Testis (tissue), 2 donors: ENCODE results near the gene HELT.

Source experiments
- POLR2A ChIP-seq: fragments of 450-650 bp; IDR thresholded peaks from one replicate; pipeline ENCODE4 v1.6.1; 2017; ENCODE audit warnings: antibody characterized with exemption, mild to moderate bottlenecking, moderate library complexity
- TF ChIP-seq, protein P1 (sequence below), 3 experiments: fragments of 450-650 bp in 2 of 3; fragments of 200-600 bp in 1 of 3; sonication (generic) in 1 of 3; IDR thresholded peaks; one replicate each; pipeline ENCODE4 v1.5.1; 2016 to 2019; ENCODE audit warnings: antibody characterized with exemption in 3 of 3, mild to moderate bottlenecking in 2 of 3, moderate library complexity in 1 of 3

- TF ChIP-seq, protein P1, sequence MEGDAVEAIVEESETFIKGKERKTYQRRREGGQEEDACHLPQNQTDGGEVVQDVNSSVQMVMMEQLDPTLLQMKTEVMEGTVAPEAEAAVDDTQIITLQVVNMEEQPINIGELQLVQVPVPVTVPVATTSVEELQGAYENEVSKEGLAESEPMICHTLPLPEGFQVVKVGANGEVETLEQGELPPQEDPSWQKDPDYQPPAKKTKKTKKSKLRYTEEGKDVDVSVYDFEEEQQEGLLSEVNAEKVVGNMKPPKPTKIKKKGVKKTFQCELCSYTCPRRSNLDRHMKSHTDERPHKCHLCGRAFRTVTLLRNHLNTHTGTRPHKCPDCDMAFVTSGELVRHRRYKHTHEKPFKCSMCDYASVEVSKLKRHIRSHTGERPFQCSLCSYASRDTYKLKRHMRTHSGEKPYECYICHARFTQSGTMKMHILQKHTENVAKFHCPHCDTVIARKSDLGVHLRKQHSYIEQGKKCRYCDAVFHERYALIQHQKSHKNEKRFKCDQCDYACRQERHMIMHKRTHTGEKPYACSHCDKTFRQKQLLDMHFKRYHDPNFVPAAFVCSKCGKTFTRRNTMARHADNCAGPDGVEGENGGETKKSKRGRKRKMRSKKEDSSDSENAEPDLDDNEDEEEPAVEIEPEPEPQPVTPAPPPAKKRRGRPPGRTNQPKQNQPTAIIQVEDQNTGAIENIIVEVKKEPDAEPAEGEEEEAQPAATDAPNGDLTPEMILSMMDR (IDR thresholded peaks at IDR 0.05), result no peak
- no peak for TF ChIP-seq POLR2A
These were observed 3.2 kb upstream of the HELT start for GRCh38 chr4:185015108-185015507.
